HepG2 (cell line): ENCODE results near the gene STN1. TPM values are rescaled to one million over a fixed set of nuclear protein-coding genes. Genes with fewer than 3 reads are reported as not detected.

Experiments
- ATAC-seq: fragments of 200-7000 bp; cut with Tn5 transposase; 3 replicates; pipeline ENCODE4 v1.9.1; 2020; ENCODE audit warnings: mild to moderate bottlenecking, moderate library complexity
- BruUV-seq: library from RNA; stranded (reverse); fragments of 400-500 nt; replicated peaks from 2 replicates; lab custom pipeline; 2021; lab: Mats Ljungman, UMichigan
- CTCF ChIA-PET: fragments of 300-600 bp; formaldehyde crosslinking; extraction: SDS; loops from one replicate; lab custom pipeline; 2021; ENCODE audit warnings: low total read pairs, inconsistent platforms, low intra/inter-chr PET ratio; lab: Yijun Ruan, JAX
- POLR2A ChIA-PET: fragments of 350-600 bp; sonication (Branson Sonifier 250); formaldehyde crosslinking; loops from one replicate; lab custom pipeline; 2020; ENCODE audit warnings: antibody characterized with exemption, inconsistent platforms; lab: Yijun Ruan, JAX
- DNase-seq: peaks from one replicate; pipeline ENCODE4 v3.0.0-alpha.2; 2015; ENCODE audit warnings: low spot score
- FAIRE-seq: peaks from 3 replicates; lab custom pipeline; 2011; peaks lifted over from hg19 to GRCh38; lab: Jason Lieb, UNC
- H2AFZ ChIP-seq: one replicate; pipeline ENCODE4 v1.6.1; 2011; ENCODE audit warnings: low read length, inconsistent platforms
- H3K27ac ChIP-seq: fragments of 300-600 bp; 3 replicates; pipeline ENCODE4 v1.8.0; 2011; ENCODE audit warnings: mixed run types, mild to moderate bottlenecking, mixed read lengths, low read length, inconsistent platforms; ENCODE audit not compliant: insufficient read depth; ENCODE audit errors: extremely low read length
- H3K27me3 ChIP-seq, 2 experiments: fragments of 200-600 bp in 1 of 2; 2 replicates in 1 of 2; 3 replicates in 1 of 2; pipeline versions ENCODE4 v1.6.0 to v1.8.0; 2011; ENCODE audit warnings: low read length in 2 of 2, mild to moderate bottlenecking in 2 of 2, moderate library complexity in 2 of 2, inconsistent platforms in 1 of 2; ENCODE audit not compliant: insufficient read depth in 2 of 2, control insufficient read depth in 1 of 2
- H3K36me3 ChIP-seq, 2 experiments: fragments of 200-600 bp in 1 of 2; replicated peaks in 1 of 2; 2 replicates in 1 of 2; 3 replicates in 1 of 2; pipeline versions ENCODE4 v1.5.1 to v1.8.0; 2011; ENCODE audit warnings: low read length in 2 of 2, inconsistent platforms in 1 of 2; ENCODE audit not compliant: insufficient read depth in 2 of 2, control insufficient read depth in 1 of 2
- H3K4me1 ChIP-seq: 2 replicates; pipeline ENCODE4 v1.5.1; 2012; ENCODE audit warnings: low read length, inconsistent platforms; ENCODE audit not compliant: insufficient read depth
- H3K4me2 ChIP-seq: 2 replicates; pipeline ENCODE4 v1.6.0; 2011; ENCODE audit warnings: low read depth, low read length, inconsistent platforms
- H3K4me3 ChIP-seq, 3 experiments: fragments of 200-600 bp in 1 of 3; sonication (generic), shearing (Covaris generic) in 1 of 3; replicated peaks in 1 of 3; 2 replicates each; pipeline ENCODE4 v1.5.1; 2011 to 2016; ENCODE audit warnings: low read length in 3 of 3, inconsistent platforms in 2 of 3, low read depth in 2 of 3, mild to moderate bottlenecking in 2 of 3, control low read depth in 1 of 3, mixed read lengths in 1 of 3; ENCODE audit not compliant: insufficient read depth in 1 of 3
- H3K79me2 ChIP-seq: one replicate; pipeline ENCODE4 v1.6.1; 2011; ENCODE audit warnings: low read length, inconsistent platforms; ENCODE audit not compliant: insufficient read depth
- H3K9ac ChIP-seq: 2 replicates; pipeline ENCODE4 v1.6.0; 2011; ENCODE audit warnings: mild to moderate bottlenecking, low read depth, low read length, inconsistent platforms; ENCODE audit not compliant: insufficient read depth
- H3K9me3 ChIP-seq: 2 replicates; pipeline ENCODE4 v1.5.1; 2012; ENCODE audit warnings: mild to moderate bottlenecking, low read length
- H4K20me1 ChIP-seq: 2 replicates; pipeline ENCODE4 v1.6.0; 2011; ENCODE audit warnings: inconsistent platforms, mild to moderate bottlenecking, low read length, moderate library complexity; ENCODE audit not compliant: insufficient read depth
- ARID5B ChIP-seq: IDR thresholded peaks from 2 replicates; pipeline ENCODE4 v1.4.0; 2020; ENCODE audit warnings: mild to moderate bottlenecking, missing genetic modification reagents
- FUBP1 ChIP-seq: sonication (generic); formaldehyde crosslinking; IDR thresholded peaks from 2 replicates; pipeline ENCODE4 v1.5.1; 2020; ENCODE audit warnings: missing genetic modification reagents, mild to moderate bottlenecking, borderline replicate concordance
- GATA4 ChIP-seq: sonication (generic); IDR thresholded peaks from 2 replicates; pipeline ENCODE4 v1.6.1; 2016; ENCODE audit warnings: antibody characterized with exemption, low read depth, borderline replicate concordance
- KLF15 ChIP-seq: sonication (generic); formaldehyde crosslinking; IDR thresholded peaks from 2 replicates; pipeline ENCODE4 v1.8.1; 2023; ENCODE audit warnings: borderline replicate concordance, mild to moderate bottlenecking, inconsistent platforms, missing genetic modification reagents, mixed read lengths
- MAFF ChIP-seq: IDR thresholded peaks from 2 replicates; pipeline ENCODE4 v1.6.1; 2011; ENCODE audit warnings: low read depth, low read length, improper control_type of control experiment
- MED1 ChIP-seq: sonication (generic); formaldehyde crosslinking; IDR thresholded peaks from 2 replicates; pipeline ENCODE4 v1.4.0; 2020; ENCODE audit warnings: missing genetic modification reagents
- PBX3 ChIP-seq: sonication (generic); formaldehyde crosslinking; IDR thresholded peaks from 2 replicates; pipeline ENCODE4 v1.8.1; 2023; ENCODE audit warnings: missing genetic modification reagents, inconsistent platforms, borderline replicate concordance
- POLR2AphosphoS2 ChIP-seq: IDR thresholded peaks from 2 replicates; pipeline ENCODE4 v1.6.1; 2011; ENCODE audit warnings: low read depth, low read length, improper control_type of control experiment
- SMAD3 ChIP-seq: sonication (generic); formaldehyde crosslinking; IDR thresholded peaks from 2 replicates; pipeline ENCODE4 v1.4.0; 2020; ENCODE audit warnings: missing genetic modification reagents
- SRSF4 ChIP-seq: fragments of 200-400 bp; formaldehyde crosslinking; IDR thresholded peaks from one replicate; pipeline ENCODE4 v1.6.1; 2018; ENCODE audit warnings: mild to moderate bottlenecking, low read depth, low read length, moderate library complexity; ENCODE audit not compliant: poor library complexity, severe bottlenecking
- U2AF2 ChIP-seq: fragments of 200-400 bp; formaldehyde crosslinking; IDR thresholded peaks from 2 replicates; pipeline ENCODE4 v1.6.1; 2017; ENCODE audit warnings: low read depth, mild to moderate bottlenecking, low read length
- ZBTB39 ChIP-seq: sonication (generic); formaldehyde crosslinking; IDR thresholded peaks from 2 replicates; pipeline ENCODE4 v1.5.0; 2020; ENCODE audit warnings: missing genetic modification reagents
- ZNF160 ChIP-seq: sonication (generic); formaldehyde crosslinking; IDR thresholded peaks from 2 replicates; pipeline ENCODE4 v1.8.0; 2022; ENCODE audit warnings: mild to moderate bottlenecking, inconsistent platforms, missing genetic modification reagents
- ZNF430 ChIP-seq: sonication (generic); formaldehyde crosslinking; IDR thresholded peaks from 2 replicates; pipeline ENCODE4 v1.9.0; 2021; ENCODE audit warnings: mild to moderate bottlenecking, missing genetic modification reagents
- ZNF597 ChIP-seq: sonication (generic); formaldehyde crosslinking; IDR thresholded peaks from 2 replicates; pipeline ENCODE4 v1.5.0; 2020; ENCODE audit warnings: missing genetic modification reagents
- WGBS: methylation state at CpG from one replicate; pipeline ENCODE4 v1.1.6; 2017; ENCODE audit warnings: low lambda C conversion rate; 5-methylcytosine and 5-hydroxymethylcytosine counted together
- in situ Hi-C: cut with HindIII; loops from 2 replicates; pipeline ENCODE4 v1.10.0; 2017; ENCODE audit warnings: low pct_unique_long_range_greater_than_20kb; ENCODE audit not compliant: extremely low pct_ligation_motif_present
- intact Hi-C: fragments of 100-400 bp; cut with micrococcal nuclease; formaldehyde crosslinking; loops from one replicate; pipeline ENCODE4 v1.10.0; 2022; ENCODE audit not compliant: unreplicated experiment
- polyA plus RNA-seq, 8 experiments: library from polyadenylated mRNA; depleted of rRNA in 3 of 8; stranded (reverse) in 7 of 8; unstranded in 1 of 8; fragments of >200 nt; fragmentation: Illumina TruSeq in 4 of 8; extraction: Trizol in 4 of 8; gene quantifications; 2 replicates each; pipeline versions ENCODE4 v1.2.1 to v1.2.3, GENCODE V29; 2011 to 2016; ENCODE audit warnings: low read depth in 4 of 8, missing spikeins in 1 of 8, mixed read lengths in 1 of 8; ENCODE audit not compliant: insufficient read depth in 1 of 8
- total RNA-seq, 5 experiments: library from RNA; depleted of rRNA; stranded (reverse); fragments of >200 nt; fragmentation: Illumina TruSeq; extraction: Trizol; gene quantifications; 2 replicates each; pipeline ENCODE4 v1.2.3, GENCODE V29; 2016; ENCODE audit warnings: low read depth in 1 of 5

Gene STN1
- total and polyA plus RNA-seq, 2 of the 13 experiments (the other 11 are each of a cell fraction or from before 2014, with no cell fraction given) = 17.6 to 22.7 TPM

GRCh38 chr10:103840740-103841070 lies 77.3 kb downstream of the STN1 start:
- Histone ChIP-seq H3K27ac (no peak overlapping the region), H3K79me2 (peaks cover 92% of the 10 kb centered on the region), H3K27me3 (no peaks in the 10 kb centered on the region), H4K20me1 (peaks cover 39% of the 10 kb centered on the region), H3K4me2 (no peak overlapping the region), H2AFZ (no peak overlapping the region), H3K4me3 (no peak overlapping the region), H3K36me3 (peaks cover 0 to 7% of the 10 kb centered on the region in 2 experiments; a peak in 2 of 5 replicates), H3K9ac (no peak overlapping the region), H3K4me1 (peaks cover 93% of the 10 kb centered on the region), H3K9me3 (no peaks in the 10 kb centered on the region)
- intact Hi-C loops = no loop called here
- CTCF ChIA-PET = no interaction called here
- DNase-seq (no peak), ATAC-seq (no peak), FAIRE-seq (no peak)
- POLR2A ChIA-PET = no interaction called here
- 96% methylated on average over 4 of the region's 4 CpGs for WGBS
- in situ Hi-C loops = no loop called here
- BruUV-seq = no TSS peak
- no peak for TF ChIP-seq U2AF2
- TF ChIP-seq FUBP1 (CRISPR knock-in tag) = no peak
- no peak for TF ChIP-seq ARID5B
- TF ChIP-seq ZNF597 (CRISPR knock-in tag) = no peak
- no peak for TF ChIP-seq ZNF160 (CRISPR knock-in tag)
- no peak for TF ChIP-seq PBX3
- no peak for TF ChIP-seq ZBTB39 (CRISPR knock-in tag)
- no peak for TF ChIP-seq KLF15 (CRISPR knock-in tag)
- no peak for TF ChIP-seq SRSF4
- no peak for TF ChIP-seq GATA4
- TF ChIP-seq SMAD3 (CRISPR knock-in tag) = no peak
- TF ChIP-seq MAFF = no peak
- TF ChIP-seq POLR2AphosphoS2 = no peak
- TF ChIP-seq MED1 (CRISPR knock-in tag) = no peak
- no peak for TF ChIP-seq ZNF430
